ENCODE data around the gene NFASC. TPM values are rescaled to one million over a fixed set of nuclear protein-coding genes. Genes with fewer than 3 reads are reported as not detected.

Gene NFASC
- polyA plus RNA-seq, 3 donors: 0.08 TPM; not detected in 2

DNA sequence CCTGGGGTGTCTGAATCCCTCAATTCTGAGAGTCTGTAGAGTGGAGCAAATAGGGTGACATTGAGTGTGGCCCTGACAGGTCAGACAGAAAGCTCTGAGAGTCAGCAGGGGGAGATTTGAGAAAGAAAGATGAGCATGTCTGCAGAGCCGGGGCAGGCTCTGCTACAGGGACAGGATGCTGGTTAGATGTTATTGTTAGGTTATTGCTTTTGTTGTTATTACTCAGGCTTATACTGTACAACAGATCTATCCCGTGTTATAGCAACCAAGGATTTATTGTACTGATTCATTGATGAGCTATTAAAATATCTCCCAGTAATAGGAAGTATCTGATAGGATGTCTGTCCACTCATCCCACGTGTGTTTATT is 59.5 kb downstream of the NFASC start:
- H3K9me3 ChIP-seq (replicated peaks in 1 of 2; ENCODE audit: control insufficient read depth in 1 of 2, insufficient read depth in 1 of 2, low read length in 2 of 2): no peaks in the 10 kb centered on the region
- no peak overlapping the region for H2AFZ ChIP-seq (ENCODE audit: insufficient read depth, low read depth, low read length, poor library complexity, severe bottlenecking)
- H3K9ac ChIP-seq (ENCODE audit: insufficient read depth, low read length, poor library complexity, severe bottlenecking): no peak overlapping the region
- H3K4me1 ChIP-seq (ENCODE audit: control insufficient read depth in 1 of 2, insufficient read depth in 2 of 2, low read length in 2 of 2): no peaks in the 10 kb centered on the region
- DNase-seq: no peak
- no peaks in the 10 kb centered on the region for H3K36me3 ChIP-seq (replicated peaks in 1 of 2; ENCODE audit: control insufficient read depth in 1 of 2, insufficient read depth in 2 of 2, low read length in 2 of 2)
- H3K9me3 Mint-ChIP-seq: no peaks in the 10 kb centered on the region
- TF ChIP-seq, protein P1, sequence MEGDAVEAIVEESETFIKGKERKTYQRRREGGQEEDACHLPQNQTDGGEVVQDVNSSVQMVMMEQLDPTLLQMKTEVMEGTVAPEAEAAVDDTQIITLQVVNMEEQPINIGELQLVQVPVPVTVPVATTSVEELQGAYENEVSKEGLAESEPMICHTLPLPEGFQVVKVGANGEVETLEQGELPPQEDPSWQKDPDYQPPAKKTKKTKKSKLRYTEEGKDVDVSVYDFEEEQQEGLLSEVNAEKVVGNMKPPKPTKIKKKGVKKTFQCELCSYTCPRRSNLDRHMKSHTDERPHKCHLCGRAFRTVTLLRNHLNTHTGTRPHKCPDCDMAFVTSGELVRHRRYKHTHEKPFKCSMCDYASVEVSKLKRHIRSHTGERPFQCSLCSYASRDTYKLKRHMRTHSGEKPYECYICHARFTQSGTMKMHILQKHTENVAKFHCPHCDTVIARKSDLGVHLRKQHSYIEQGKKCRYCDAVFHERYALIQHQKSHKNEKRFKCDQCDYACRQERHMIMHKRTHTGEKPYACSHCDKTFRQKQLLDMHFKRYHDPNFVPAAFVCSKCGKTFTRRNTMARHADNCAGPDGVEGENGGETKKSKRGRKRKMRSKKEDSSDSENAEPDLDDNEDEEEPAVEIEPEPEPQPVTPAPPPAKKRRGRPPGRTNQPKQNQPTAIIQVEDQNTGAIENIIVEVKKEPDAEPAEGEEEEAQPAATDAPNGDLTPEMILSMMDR (IDR thresholded peaks at IDR 0.05): no peak
- no peaks in the 10 kb centered on the region for H3K79me2 ChIP-seq (ENCODE audit: insufficient read depth, low read length)
- H3K4me3 Mint-ChIP-seq: no peak overlapping the region
- no peak overlapping the region for H3K27ac Mint-ChIP-seq
- no peaks in the 10 kb centered on the region for H4K20me1 ChIP-seq (ENCODE audit: insufficient read depth, low read length)
- intact Hi-C loops (cut with micrococcal nuclease): no loop called here
- WGBS (ENCODE audit: insufficient coverage): 100% methylated on average over 1 of the region's 3 CpGs
- no peaks in the 10 kb centered on the region for H3K36me3 Mint-ChIP-seq
- H3K4me3 ChIP-seq (replicated peaks in 1 of 3; ENCODE audit: low read depth in 2 of 3, low read length in 3 of 3): no peak overlapping the region
- H3K4me1 Mint-ChIP-seq: no peaks in the 10 kb centered on the region
- H3K27me3 Mint-ChIP-seq (ENCODE audit: low read depth in 3 of 3): peaks cover 0 to 10% (median 9%) of the 10 kb centered on the region in 3 donors
- H3K27me3 ChIP-seq (ENCODE audit: control insufficient read depth in 2 of 2, insufficient read depth in 2 of 2, low read length in 2 of 2): peaks cover 0 to 3% of the 10 kb centered on the region in 2 donors
- H3K27ac ChIP-seq (ENCODE audit: low read depth in 1 of 2, low read length in 2 of 2): no peak overlapping the region
- H3K4me2 ChIP-seq (replicated peaks; ENCODE audit: extremely low read depth, low read length, poor library complexity, severe bottlenecking): no peak overlapping the region

DNA sequence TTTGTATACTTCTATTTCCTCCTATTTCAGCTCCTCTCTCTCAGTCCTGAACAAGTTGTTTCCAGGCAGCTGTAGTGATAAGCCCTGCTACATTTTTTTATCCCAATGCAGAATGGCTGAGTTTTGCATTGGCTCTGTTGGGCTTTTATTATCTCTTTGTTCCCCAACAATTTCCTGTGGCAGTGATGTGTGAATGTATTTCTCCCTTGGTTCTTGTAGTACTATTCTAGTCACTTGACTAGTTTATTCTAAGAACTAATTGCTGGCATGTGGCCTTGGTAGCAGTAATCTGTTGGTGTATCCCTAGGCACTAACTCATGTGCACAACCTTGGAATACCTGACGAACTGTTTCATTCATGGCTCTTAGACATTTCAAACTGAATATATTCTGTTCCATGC is 60.7 kb downstream of the NFASC start:
- no peak overlapping the region for H3K4me3 ChIP-seq (replicated peaks in 1 of 3; ENCODE audit: low read depth in 2 of 3, low read length in 3 of 3)
- H3K9ac ChIP-seq (ENCODE audit: insufficient read depth, low read length, poor library complexity, severe bottlenecking): no peak overlapping the region
- no peaks in the 10 kb centered on the region for H3K27me3 ChIP-seq (ENCODE audit: control insufficient read depth in 2 of 2, insufficient read depth in 2 of 2, low read length in 2 of 2)
- no peak overlapping the region for H3K27ac ChIP-seq (ENCODE audit: low read depth in 1 of 2, low read length in 2 of 2)
- no peak overlapping the region for H3K4me2 ChIP-seq (replicated peaks; ENCODE audit: extremely low read depth, low read length, poor library complexity, severe bottlenecking)
- peaks cover 0 to 9% (median 8%) of the 10 kb centered on the region in 3 donors for H3K27me3 Mint-ChIP-seq (ENCODE audit: low read depth in 3 of 3)
- H3K4me1 Mint-ChIP-seq: no peaks in the 10 kb centered on the region
- H3K4me1 ChIP-seq (ENCODE audit: control insufficient read depth in 1 of 2, insufficient read depth in 2 of 2, low read length in 2 of 2): no peaks in the 10 kb centered on the region
- no peaks in the 10 kb centered on the region for H4K20me1 ChIP-seq (ENCODE audit: insufficient read depth, low read length)
- no peaks in the 10 kb centered on the region for H3K36me3 Mint-ChIP-seq
- WGBS (ENCODE audit: insufficient coverage): no CpG with 5 or more reads among the region's 1 CpG
- H3K27ac Mint-ChIP-seq: no peak overlapping the region
- TF ChIP-seq, protein P1 (IDR thresholded peaks at IDR 0.05): no peak
- H2AFZ ChIP-seq (ENCODE audit: insufficient read depth, low read depth, low read length, poor library complexity, severe bottlenecking): no peak overlapping the region
- no peak for DNase-seq
- H3K79me2 ChIP-seq (ENCODE audit: insufficient read depth, low read length): no peaks in the 10 kb centered on the region
- no peaks in the 10 kb centered on the region for H3K36me3 ChIP-seq (replicated peaks in 1 of 2; ENCODE audit: control insufficient read depth in 1 of 2, insufficient read depth in 2 of 2, low read length in 2 of 2)
- no peak overlapping the region for H3K4me3 Mint-ChIP-seq
- intact Hi-C loops (cut with micrococcal nuclease): no loop called here
- H3K9me3 ChIP-seq (replicated peaks in 1 of 2; ENCODE audit: control insufficient read depth in 1 of 2, insufficient read depth in 1 of 2, low read length in 2 of 2): no peaks in the 10 kb centered on the region
- no peaks in the 10 kb centered on the region for H3K9me3 Mint-ChIP-seq

Measured in CD14-positive monocyte (primary cell).